ENCODE data around the gene C16orf54. TPM values are rescaled to one million over a fixed set of nuclear protein-coding genes. Genes with fewer than 3 reads are reported as not detected.

The C16orf54 gene
- total and polyA plus RNA-seq, 2 of the 4 experiments (the other 2 are of a cell fraction), result not detected

GRCh38 chr16:29760567-29761279, 14.9 kb upstream of the C16orf54 start:
- dilution Hi-C loops (cut with HindIII; ENCODE audit: low sequenced_read_pairs, unreplicated experiment), result no loop called here
- WGBS, 2 experiments (ENCODE audit: extremely low coverage in 2 of 2, insufficient read length in 1 of 2), result 60% methylated on average over 2 of the region's 9 CpGs; no CpG with 5 or more reads in 1 of the 2 experiments
- POLR2A ChIA-PET (ENCODE audit: unreplicated experiment), result no interaction called here

More at GRCh38 chr16:29760567-29761279, 14.9 kb upstream of the C16orf54 start:
- BruUV-seq (replicated peaks), result no TSS peak
- Histone ChIP-seq H3K27ac (ENCODE audit: insufficient read depth, low read length) (no peak overlapping the region), H2AK9ac (replicated peaks; ENCODE audit: low read depth, low read length, poor library complexity) (peak overlapping the region; percentile 76), H3K18ac (ENCODE audit: low read depth, low read length) (no peak overlapping the region), H4K91ac (ENCODE audit: insufficient read depth, low read depth, low read length) (no peak overlapping the region), H3K23ac (ENCODE audit: low read depth, low read length) (no peak overlapping the region), H3K9me3 (ENCODE audit: control insufficient read depth, insufficient read depth, low read length) (no peaks in the 10 kb centered on the region), H4K8ac (ENCODE audit: low read depth in 2 of 2, low read length in 2 of 2) (no peak overlapping the region), H4K20me1 (ENCODE audit: insufficient read depth, low read length) (no peaks in the 10 kb centered on the region), H3K9me1 (ENCODE audit: insufficient read depth, low read length) (no peaks in the 10 kb centered on the region), H2BK20ac (ENCODE audit: low read depth, low read length) (no peak overlapping the region), H2BK5ac (ENCODE audit: low read depth, low read length, poor library complexity, severe bottlenecking) (no peak overlapping the region), H3K4me3 (ENCODE audit: insufficient read depth, low read depth, low read length) (no peak overlapping the region), H3K56ac (ENCODE audit: extremely low read depth, insufficient read depth, low read length) (no peak overlapping the region), H3K36me3 (ENCODE audit: control insufficient read depth, insufficient read depth, low read length) (no peaks in the 10 kb centered on the region), H2AFZ (replicated peaks; ENCODE audit: low read length, poor library complexity) (no peak overlapping the region), H2AK5ac (ENCODE audit: low read depth, low read length) (no peak overlapping the region), H3K79me1 (ENCODE audit: low read depth in 1 of 2, low read length in 2 of 2) (no peaks in the 10 kb centered on the region), H3K9ac (ENCODE audit: low read depth, low read length) (no peak overlapping the region), H2BK15ac (ENCODE audit: low read depth, low read length) (no peak overlapping the region), H2BK120ac (ENCODE audit: low read depth, low read length) (no peak overlapping the region), H4K5ac (ENCODE audit: low read depth, low read length) (no peak overlapping the region), H3K14ac (replicated peaks; ENCODE audit: low read depth, low read length) (no peak overlapping the region), H3K4me2 (ENCODE audit: low read depth, low read length) (no peak overlapping the region), H3K27me3 (ENCODE audit: control insufficient read depth, insufficient read depth, low read length) (peaks cover 7% of the 10 kb centered on the region), H3K4me1 (ENCODE audit: control insufficient read depth, insufficient read depth, low read length) (no peaks in the 10 kb centered on the region; the same call in 1 of the 2 replicates), H3K4ac (ENCODE audit: low read depth, low read length) (no peak overlapping the region)
- in situ Hi-C loops (cut with MboI; ENCODE audit: low sequenced_read_pairs), result no loop called here
- DNase-seq, result no peak
- intact Hi-C loops (cut with micrococcal nuclease), result no loop called here
- no peak for ATAC-seq (ENCODE audit: low read depth)
- TF ChIP-seq CHD1 (IDR thresholded peaks at IDR 0.05; ENCODE audit: low read depth, low read length) (no peak), SMC3 (IDR thresholded peaks at IDR 0.05; ENCODE audit: low read depth, low read length) (no peak), NFE2L2 (IDR thresholded peaks at IDR 0.05; ENCODE audit: low read depth, low read length) (no peak), CEBPB (IDR thresholded peaks at IDR 0.05; ENCODE audit: low read depth, low read length) (no peak), RFX5 (IDR thresholded peaks at IDR 0.05; ENCODE audit: low read depth, low read length) (no peak), BHLHE40 (IDR thresholded peaks at IDR 0.05; ENCODE audit: low read depth, low read length) (no peak), MAZ (IDR thresholded peaks at IDR 0.05; ENCODE audit: borderline replicate concordance, low read depth, low read length) (no peak), POLR2A (IDR thresholded peaks at IDR 0.05; ENCODE audit: low read depth, low read length) (no peak), MXI1 (IDR thresholded peaks at IDR 0.05; ENCODE audit: borderline replicate concordance, low read depth, low read length) (no peak), MAFK (IDR thresholded peaks at IDR 0.05; ENCODE audit: low read depth, low read length) (no peak), RAD21 (IDR thresholded peaks at IDR 0.05; ENCODE audit: low read length) (no peak), RCOR1 (IDR thresholded peaks at IDR 0.05; ENCODE audit: insufficient replicate concordance, low read length) (no peak), CTCF (conservative IDR thresholded peaks at IDR 0.05; ENCODE audit: low read depth, low read length) (no peak)
- CTCF ChIA-PET, result no interaction called here

Data from IMR-90 (cell line).